Stimulated activated CD8-positive, alpha-beta memory T cell treated with anti-CD3 and anti-CD28 coated beads, Interleukin-12 subunit alpha, Interleukin-12 subunit beta, amount 100 ng/mL, for 1 hour (primary cell): Measurements from ENCODE around the gene HHAT.

ENCODE experiments used
- DNase-seq: peaks from one replicate; pipeline ENCODE4 v3.0.0-alpha.2; 2020; ENCODE audit warnings: low read depth

Gene HHAT

GRCh38 chr1:210722410-210723081 lies 393.8 kb downstream of the HHAT start:
- DNase-seq: no peak

GRCh38 chr1:210723646-210724045 lies 394.9 kb downstream of the HHAT start:
- no peak for DNase-seq

- DNase-seq: no peak
These were observed 396.1 kb downstream of the HHAT start for GRCh38 chr1:210724768-210725167.
